Lung (tissue), 12 donors: ENCODE data around the gene COQ7. TPM values are rescaled to one million over a fixed set of nuclear protein-coding genes. Genes with fewer than 3 reads are reported as not detected.

Experiments
- ATAC-seq: fragments of 200-7000 bp; cut with Tn5 transposase; one replicate; pipeline ENCODE4 v1.9.1; 2020; ENCODE audit warnings: moderate number of reproducible peaks; ENCODE audit not compliant: insufficient read depth, low FRiP score
- DNase-seq, 3 donors: peaks; one replicate each; pipeline ENCODE4 v3.0.0-alpha.2; 2013 to 2017
- H3K27ac ChIP-seq, 2 donors: one replicate each; pipeline ENCODE4 v1.5.1; 2013; ENCODE audit warnings: mild to moderate bottlenecking in 2 of 2, moderate library complexity in 2 of 2, control low read depth in 1 of 2, inconsistent platforms in 1 of 2, low read depth in 1 of 2, low read length in 1 of 2
- H3K27me3 ChIP-seq, 3 donors: one replicate each; pipeline ENCODE4 v1.5.1; 2013; ENCODE audit warnings: low read length in 2 of 3; ENCODE audit not compliant: control insufficient read depth in 3 of 3, insufficient read depth in 3 of 3
- H3K36me3 ChIP-seq, 4 donors: one replicate each; pipeline ENCODE4 v1.5.1; 2013; ENCODE audit warnings: low read length in 4 of 4, mild to moderate bottlenecking in 1 of 4, moderate library complexity in 1 of 4; ENCODE audit not compliant: control insufficient read depth in 4 of 4, insufficient read depth in 4 of 4
- H3K4me1 ChIP-seq, 5 donors: one replicate each; pipeline ENCODE4 v1.5.1; 2013; ENCODE audit warnings: low read length in 5 of 5, mild to moderate bottlenecking in 2 of 5, moderate library complexity in 1 of 5; ENCODE audit not compliant: control insufficient read depth in 5 of 5, insufficient read depth in 5 of 5
- H3K4me3 ChIP-seq: one replicate; pipeline ENCODE4 v1.5.1; 2013; ENCODE audit warnings: mild to moderate bottlenecking, control low read depth, moderate library complexity
- H3K9ac ChIP-seq, 2 donors: one replicate each; pipeline ENCODE4 v1.5.1; 2013; ENCODE audit warnings: low read length in 2 of 2, control low read depth in 1 of 2; ENCODE audit not compliant: insufficient read depth in 1 of 2
- H3K9me3 ChIP-seq, 4 donors: one replicate each; pipeline ENCODE4 v1.5.1; 2013; ENCODE audit warnings: low read length in 3 of 4, mild to moderate bottlenecking in 1 of 4, moderate library complexity in 1 of 4; ENCODE audit not compliant: control insufficient read depth in 4 of 4, insufficient read depth in 3 of 4
- CTCF ChIP-seq: IDR thresholded peaks from 2 replicates; pipeline ENCODE4 v1.5.1; 2012; ENCODE audit warnings: mild to moderate bottlenecking; ENCODE audit errors: control extremely low read depth, extremely low read depth
- WGBS, 2 donors: extraction: QIAGEN DNeasy Blood & Tissue Kit; methylation state at CpG; one replicate each; pipeline ENCODE4 v1.1.7; 2013; 5-methylcytosine and 5-hydroxymethylcytosine counted together
- polyA plus RNA-seq, 2 donors: library from polyadenylated mRNA; stranded (reverse); fragments of 200-250 nt; gene quantifications; one replicate each; pipeline ENCODE4 v1.2.1, GENCODE V29; 2013
- total RNA-seq, 2 donors: library from RNA; depleted of rRNA in 1 of 2; stranded (reverse); fragments of >200 nt in 1 of 2; gene quantifications; one replicate each; pipeline ENCODE4 v1.2.1, GENCODE V29; 2014 to 2021
- donor health status: control.
- donor health status: control.
- donor health status: Bipolar disorder and iron deficiency.
- donor health status: healthy.
- donor health status: DM: yes; HTN: yes; CAD: no.

Gene COQ7
- total and polyA plus RNA-seq, 4 donors = 11.1 to 26.2 (median 18.7) TPM

GRCh38 chr16:19073344-19073743 lies 5.9 kb downstream of the COQ7 start:
- Histone ChIP-seq H3K4me3 (no peak overlapping the region), H3K4me1 (peaks cover 0 to 7% (median 3%) of the 10 kb centered on the region in 5 donors), H3K9ac (no peak overlapping the region), H3K27ac (no peak overlapping the region), H3K36me3 (peaks cover 11 to 24% (median 17%) of the 10 kb centered on the region in 4 donors), H3K27me3 (no peaks in the 10 kb centered on the region), H3K9me3 (no peaks in the 10 kb centered on the region)
- 60 to 77% methylated on average over 3 of the region's 3 CpGs for WGBS, 2 donors
- DNase-seq (no peak), ATAC-seq (no peak)
- TF ChIP-seq CTCF = no peak

GRCh38 chr16:19073863-19074262 lies 6.4 kb downstream of the COQ7 start:
- no peak overlapping the region for H3K27ac ChIP-seq
- no peak for DNase-seq
- ATAC-seq = no peak
- WGBS, 2 donors = 72 to 82% methylated on average over 7 of the region's 7 CpGs
- no peak overlapping the region for H3K4me3 ChIP-seq
- H3K9me3 ChIP-seq = no peaks in the 10 kb centered on the region
- peaks cover 0 to 2% (median 2%) of the 10 kb centered on the region in 5 donors for H3K4me1 ChIP-seq
- H3K36me3 ChIP-seq = peaks cover 12 to 27% (median 20%) of the 10 kb centered on the region in 4 donors
- no peak overlapping the region for H3K9ac ChIP-seq
- TF ChIP-seq CTCF = no peak
- no peaks in the 10 kb centered on the region for H3K27me3 ChIP-seq

GRCh38 chr16:19075511-19075910 lies 8.1 kb downstream of the COQ7 start:
- Histone ChIP-seq H3K4me1 (no peaks in the 10 kb centered on the region), H3K36me3 (peaks cover 12 to 30% (median 23%) of the 10 kb centered on the region in 4 donors), H3K4me3 (no peak overlapping the region), H3K27ac (no peak overlapping the region), H3K9ac (no peak overlapping the region), H3K27me3 (no peaks in the 10 kb centered on the region), H3K9me3 (no peaks in the 10 kb centered on the region)
- ATAC-seq (no peak), DNase-seq (no peak)
- 95% methylated on average over 12 of the region's 12 CpGs for WGBS, 2 donors
- no peak for TF ChIP-seq CTCF

GRCh38 chr16:19077879-19078278 lies 10.5 kb downstream of the COQ7 start:
- ATAC-seq (no peak), DNase-seq (no peak)
- H3K4me3 ChIP-seq = no peak overlapping the region
- H3K36me3 ChIP-seq = peaks cover 13 to 35% (median 20%) of the 10 kb centered on the region in 4 donors
- 88 to 94% methylated on average over 6 of the region's 6 CpGs for WGBS, 2 donors
- H3K27ac ChIP-seq = no peak overlapping the region
- no peaks in the 10 kb centered on the region for H3K4me1 ChIP-seq
- no peak overlapping the region for H3K9ac ChIP-seq
- no peaks in the 10 kb centered on the region for H3K27me3 ChIP-seq
- H3K9me3 ChIP-seq = no peaks in the 10 kb centered on the region
- no peak for TF ChIP-seq CTCF
